ENCODE results near the gene ZDHHC14.

DNA sequence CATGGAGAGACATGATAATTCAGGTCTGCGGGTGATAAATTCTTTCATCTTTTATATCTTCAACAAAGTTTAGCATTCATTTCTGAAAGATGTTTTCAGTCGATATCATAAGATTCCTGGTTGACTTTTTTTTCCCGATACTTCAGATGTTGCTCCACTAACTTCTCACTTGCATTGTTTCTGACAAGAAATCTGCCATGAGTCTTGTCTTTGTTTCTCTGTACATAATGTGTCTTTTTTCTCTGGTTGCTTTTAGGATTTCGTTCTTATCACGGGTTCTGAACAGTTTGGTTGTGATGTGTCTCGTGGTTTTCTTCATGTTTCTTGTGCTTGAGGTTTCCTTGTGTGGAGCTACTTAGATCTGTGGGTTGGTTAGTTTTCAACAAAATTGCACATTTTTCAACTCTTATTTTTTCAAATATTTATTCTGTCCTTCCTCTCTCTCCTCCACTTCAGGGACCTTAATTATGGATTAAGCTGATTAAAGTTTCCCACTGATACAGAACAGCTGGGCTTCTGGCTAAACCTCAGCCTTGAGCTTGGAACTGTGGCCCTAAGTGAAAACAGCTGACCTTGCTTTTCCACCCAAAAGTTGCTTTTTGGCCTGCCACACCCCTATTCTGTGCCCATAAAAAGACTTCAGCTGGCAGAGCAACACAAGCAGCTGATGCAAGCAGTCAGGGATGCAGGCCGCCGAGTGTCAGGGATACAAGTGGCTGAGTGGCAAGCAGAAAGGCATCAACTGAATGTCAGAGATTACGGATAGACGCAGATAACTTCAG lies 344.2 kb downstream of the ZDHHC14 start:
- no peak for TF ChIP-seq POLR2A (IDR thresholded peaks at IDR 0.05)
- no peak for TF ChIP-seq CTCF (IDR thresholded peaks at IDR 0.05)
- no peak for TF ChIP-seq POLR2AphosphoS5 (IDR thresholded peaks at IDR 0.05; ENCODE audit: insufficient read depth in 1 of 2, low read depth in 1 of 2)

All from vagina (tissue), 2 donors.